Adipose tissue (tissue), 3 donors: ENCODE measurements around the gene LPCAT1. TPM values are rescaled to one million over a fixed set of nuclear protein-coding genes. Genes with fewer than 3 reads are reported as not detected.

Source experiments
- H3K27ac ChIP-seq: one replicate; pipeline ENCODE4 v1.5.1; 2013; ENCODE audit warnings: low read depth, low read length
- WGBS, 3 donors: extraction: QIAGEN DNeasy Blood & Tissue Kit; methylation state at CpG; one replicate each; pipeline ENCODE4 v1.1.7; 2013; 5-methylcytosine and 5-hydroxymethylcytosine counted together
- polyA plus RNA-seq, 3 donors: library from polyadenylated mRNA; stranded (reverse); fragments of 200-250 nt; gene quantifications; one replicate each; pipeline ENCODE4 v1.2.3, GENCODE V29; 2013
- donor health status: healthy with polysubstance abuse.
- donor health status: Bipolar disorder and iron deficiency.
- donor health status: healthy.

The LPCAT1 gene
- polyA plus RNA-seq, 3 donors, result 7.5 to 21.7 (median 21.0) TPM

GRCh38 chr5:1492757-1493156 is 31.0 kb downstream of the LPCAT1 start:
- WGBS, 3 donors, result 77 to 85% (median 83%) methylated on average over 12 of the region's 12 CpGs
- no peak overlapping the region for H3K27ac ChIP-seq

DNA sequence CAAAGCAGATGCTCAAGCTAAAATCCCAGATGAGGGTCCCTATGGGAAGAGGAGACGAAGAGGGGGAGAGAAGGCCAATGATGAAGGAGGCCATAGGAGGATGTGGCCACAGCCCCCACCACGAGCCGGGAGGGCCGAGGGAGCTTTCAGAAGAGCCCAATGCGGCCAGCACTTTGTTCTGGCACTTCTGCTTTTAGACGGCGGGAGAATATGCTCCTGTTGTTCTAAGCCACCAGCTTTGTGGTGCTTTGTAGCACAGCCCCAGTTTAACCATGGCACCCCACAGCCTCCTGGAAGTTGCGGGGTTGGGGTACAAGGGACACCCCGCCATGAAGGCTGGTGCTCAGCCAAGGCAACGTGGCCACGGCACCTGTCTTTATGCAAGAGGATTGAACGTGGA is 33.4 kb downstream of the LPCAT1 start:
- WGBS, 3 donors, result 60 to 89% (median 67%) methylated on average over 12 of the region's 12 CpGs
- H3K27ac ChIP-seq, result no peak overlapping the region

GRCh38 chr5:1489754-1490153 is 34.0 kb downstream of the LPCAT1 start:
- H3K27ac ChIP-seq, result no peak overlapping the region
- WGBS, 3 donors, result 93 to 96% (median 95%) methylated on average over 18 of the region's 18 CpGs

DNA sequence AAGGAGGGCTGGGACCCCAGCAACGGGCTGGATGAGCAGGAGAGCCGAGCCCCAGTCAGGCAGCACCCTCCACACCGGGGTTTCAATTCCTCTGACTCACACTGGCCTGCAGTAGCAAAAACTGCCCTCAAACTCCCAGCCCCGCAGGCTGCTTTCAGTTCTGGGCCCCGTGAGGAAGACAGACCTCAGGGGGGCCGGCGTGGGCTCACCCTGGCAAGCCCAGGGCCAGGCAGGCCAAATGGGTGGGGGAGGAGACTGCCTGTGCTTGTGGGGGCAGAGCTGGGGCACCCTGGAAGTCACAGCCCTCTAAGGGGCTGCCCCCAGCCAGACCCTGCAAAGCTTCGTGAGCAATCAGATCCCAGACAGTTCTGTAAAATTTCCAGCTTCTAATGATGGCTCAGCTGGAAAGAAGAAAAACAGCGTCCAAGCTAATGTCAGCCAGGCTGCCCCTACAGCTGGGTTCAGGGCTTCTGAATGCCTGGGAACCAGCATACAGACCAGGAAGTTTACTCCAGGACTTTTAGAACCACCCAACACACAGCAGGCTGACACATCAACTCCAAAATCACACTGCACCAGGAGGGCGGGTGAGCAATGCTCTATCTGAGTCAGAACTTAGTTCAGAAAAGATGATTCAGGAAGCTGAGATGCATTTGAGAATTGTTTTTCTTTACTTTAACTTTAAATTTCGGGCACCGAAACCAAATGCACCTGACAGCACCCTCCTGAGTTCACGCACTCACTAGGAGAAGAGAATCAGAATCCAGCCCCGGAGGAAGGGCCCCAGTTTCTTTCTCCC is 34.7 kb downstream of the LPCAT1 start:
- no peak overlapping the region for H3K27ac ChIP-seq
- WGBS, 3 donors, result 70 to 82% (median 77%) methylated on average over 14 of the region's 14 CpGs

- WGBS, 3 donors, result 90 to 92% (median 90%) methylated on average over 27 of the region's 27 CpGs
- H3K27ac ChIP-seq, result no peak overlapping the region
These were observed 36.5 kb downstream of the LPCAT1 start for GRCh38 chr5:1487079-1487764.

- no peak overlapping the region for H3K27ac ChIP-seq
- 90 to 95% (median 95%) methylated on average over 13 of the region's 13 CpGs for WGBS, 3 donors
These were observed 37.5 kb downstream of the LPCAT1 start for GRCh38 chr5:1486271-1486670.

DNA sequence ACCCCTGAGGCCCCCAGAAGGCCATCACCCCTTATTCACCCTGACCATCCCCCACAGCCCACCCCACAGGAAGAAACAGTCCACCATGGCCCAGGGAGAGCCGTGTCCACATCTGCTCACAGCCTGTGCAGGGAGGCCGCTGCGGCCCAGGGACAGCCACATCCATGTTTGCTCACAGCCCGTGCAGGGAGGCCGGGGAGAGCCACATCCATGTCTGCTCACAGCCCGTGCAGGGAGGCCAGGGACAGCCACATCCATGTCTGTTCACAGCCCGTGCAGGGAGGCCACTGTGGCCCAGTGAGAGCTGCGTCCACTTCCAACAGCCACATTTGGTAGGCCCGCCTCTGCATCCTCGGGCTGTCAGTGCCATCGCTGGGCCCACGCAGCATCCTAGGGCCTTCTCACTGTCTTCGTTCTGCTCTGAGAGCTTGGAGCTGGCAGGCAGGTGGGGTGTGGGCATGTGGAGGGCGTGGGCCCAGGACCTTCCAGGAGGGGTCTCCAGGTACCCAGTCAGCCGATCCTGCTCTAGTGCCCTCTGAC is 38.1 kb downstream of the LPCAT1 start:
- no peak overlapping the region for H3K27ac ChIP-seq
- WGBS, 3 donors, result 90 to 94% (median 93%) methylated on average over 14 to 15 of the region's 15 CpGs

DNA sequence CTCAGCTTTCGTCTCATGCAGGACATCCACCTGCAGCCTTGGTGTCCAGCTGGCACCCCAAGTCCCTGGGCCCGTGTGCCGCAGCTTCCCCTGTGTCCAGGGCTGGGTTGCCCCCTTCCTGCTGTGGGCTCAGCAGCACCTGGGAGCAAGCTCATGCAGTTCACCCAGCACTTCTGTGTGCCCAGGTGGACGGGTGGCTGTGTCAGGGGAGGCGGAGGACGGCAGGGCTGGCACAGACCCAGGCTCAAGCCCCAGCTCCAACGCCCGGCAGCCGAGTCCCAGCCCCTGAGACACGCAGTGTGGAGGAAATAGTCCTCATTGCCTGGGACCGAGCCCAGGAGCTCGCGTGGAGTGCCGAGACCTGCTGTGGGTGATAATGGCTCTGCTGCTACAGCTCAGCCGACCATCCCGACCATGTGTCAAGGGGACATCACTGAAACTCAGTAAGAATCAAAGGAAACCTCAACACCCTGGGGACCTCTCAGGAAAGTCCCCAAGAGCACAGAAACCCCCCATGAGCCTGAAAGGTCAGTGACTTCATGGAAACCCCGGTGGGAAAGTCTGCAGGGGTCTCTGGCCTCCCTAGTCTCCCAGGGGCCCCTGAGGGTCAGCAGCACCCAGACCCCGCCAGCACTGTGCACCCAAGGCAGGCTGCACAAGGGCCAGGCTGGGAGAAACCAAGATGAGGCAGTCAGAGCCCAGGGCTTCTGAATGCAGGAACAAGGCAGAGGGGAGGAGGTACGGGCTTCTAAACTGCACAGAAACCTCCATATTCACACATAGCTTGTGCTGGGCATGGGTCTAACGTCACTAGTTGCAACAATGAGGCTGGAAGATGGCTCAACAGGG is 38.8 kb downstream of the LPCAT1 start:
- no peak overlapping the region for H3K27ac ChIP-seq
- 83 to 87% (median 87%) methylated on average over 20 of the region's 20 CpGs for WGBS, 3 donors

- WGBS, 3 donors, result 92 to 95% (median 93%) methylated on average over 33 of the region's 33 CpGs
- no peak overlapping the region for H3K27ac ChIP-seq
These were observed 39.7 kb downstream of the LPCAT1 start for GRCh38 chr5:1483856-1484729.

- no peak overlapping the region for H3K27ac ChIP-seq
- WGBS, 3 donors, result 94 to 96% (median 95%) methylated on average over 13 of the region's 13 CpGs
These were observed 40.7 kb downstream of the LPCAT1 start for GRCh38 chr5:1483064-1483463.

GRCh38 chr5:1481959-1482331 is 41.8 kb downstream of the LPCAT1 start:
- 80 to 87% (median 80%) methylated on average over 12 of the region's 12 CpGs for WGBS, 3 donors
- H3K27ac ChIP-seq, result no peak overlapping the region

- no peak overlapping the region for H3K27ac ChIP-seq
- 71 to 88% (median 79%) methylated on average over 26 of the region's 26 CpGs for WGBS, 3 donors
These were observed 42.3 kb downstream of the LPCAT1 start for GRCh38 chr5:1481266-1481958.

- H3K27ac ChIP-seq, result no peak overlapping the region
- 76 to 89% (median 79%) methylated on average over 10 to 12 of the region's 12 CpGs for WGBS, 3 donors
These were observed 43.0 kb downstream of the LPCAT1 start for GRCh38 chr5:1480806-1481205.

DNA sequence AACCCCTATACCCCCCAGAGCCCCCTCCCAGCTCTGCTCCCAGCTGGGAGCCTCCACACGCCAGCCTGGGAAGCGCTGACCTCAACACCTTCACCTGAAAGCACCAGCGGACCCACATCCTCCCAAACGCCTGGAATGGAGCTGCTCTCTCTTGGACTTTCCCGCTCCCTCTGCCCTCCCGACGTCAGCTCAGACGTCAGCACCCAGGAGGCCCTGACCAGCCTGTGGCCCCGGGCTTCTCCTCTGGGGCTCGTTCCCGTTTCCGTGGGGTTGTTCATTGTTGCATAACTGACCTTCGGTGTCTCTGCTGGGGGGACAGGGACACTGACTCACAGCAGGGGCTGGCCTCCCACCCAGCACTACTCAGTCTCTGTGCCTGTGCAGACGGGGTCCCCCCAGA is 43.5 kb downstream of the LPCAT1 start:
- 41 to 65% (median 47%) methylated on average over 14 of the region's 14 CpGs for WGBS, 3 donors
- H3K27ac ChIP-seq, result no peak overlapping the region

- no peak overlapping the region for H3K27ac ChIP-seq
- 38 to 39% (median 38%) methylated on average over 21 of the region's 21 CpGs for WGBS, 3 donors
These were observed 44.1 kb downstream of the LPCAT1 start for GRCh38 chr5:1479581-1480188.

DNA sequence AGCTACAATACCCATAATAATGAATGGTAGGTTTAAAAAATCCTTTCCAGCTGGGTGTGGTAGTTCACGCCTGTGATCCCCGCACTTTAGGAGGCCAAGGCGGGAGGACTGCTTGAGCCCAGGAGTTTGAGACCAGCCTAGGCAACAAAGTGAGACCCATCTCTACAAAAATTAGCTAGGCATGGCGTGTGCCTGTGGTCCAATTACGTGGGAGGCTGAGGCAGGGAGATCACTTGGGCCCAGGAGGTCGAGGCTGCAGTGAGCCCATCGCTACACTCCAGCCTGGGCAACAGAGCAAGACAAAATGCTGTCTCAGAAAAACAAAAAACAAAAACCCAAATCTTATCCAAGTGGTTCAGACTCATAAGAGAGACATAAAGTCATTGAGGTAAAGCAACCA is 44.7 kb downstream of the LPCAT1 start:
- no peak overlapping the region for H3K27ac ChIP-seq
- WGBS, 3 donors, result 90 to 94% (median 92%) methylated on average over 7 of the region's 7 CpGs
